Upper lobe of left lung (tissue), 4 donors: ENCODE data around the gene VIP.

Experiments
- POLR2A ChIP-seq, 4 donors: fragments of 450-650 bp; IDR thresholded peaks; one replicate each; pipeline ENCODE4 v1.5.1; 2016 to 2017; ENCODE audit warnings: antibody characterized with exemption in 4 of 4, mild to moderate bottlenecking in 2 of 4
- POLR2AphosphoS5 ChIP-seq, 2 donors: sonication (generic); formaldehyde crosslinking; IDR thresholded peaks; one replicate each; pipeline ENCODE4 v1.5.1; 2017; ENCODE audit warnings: antibody characterized with exemption in 2 of 2
- TF ChIP-seq, protein P1 (sequence below), 6 experiments: fragments of 450-650 bp in 4 of 6; fragments of 200-600 bp in 2 of 6; sonication (generic) in 2 of 6; IDR thresholded peaks; one replicate each; pipeline ENCODE4 v1.5.1; 2016 to 2019; ENCODE audit warnings: antibody characterized with exemption in 6 of 6

DNA sequence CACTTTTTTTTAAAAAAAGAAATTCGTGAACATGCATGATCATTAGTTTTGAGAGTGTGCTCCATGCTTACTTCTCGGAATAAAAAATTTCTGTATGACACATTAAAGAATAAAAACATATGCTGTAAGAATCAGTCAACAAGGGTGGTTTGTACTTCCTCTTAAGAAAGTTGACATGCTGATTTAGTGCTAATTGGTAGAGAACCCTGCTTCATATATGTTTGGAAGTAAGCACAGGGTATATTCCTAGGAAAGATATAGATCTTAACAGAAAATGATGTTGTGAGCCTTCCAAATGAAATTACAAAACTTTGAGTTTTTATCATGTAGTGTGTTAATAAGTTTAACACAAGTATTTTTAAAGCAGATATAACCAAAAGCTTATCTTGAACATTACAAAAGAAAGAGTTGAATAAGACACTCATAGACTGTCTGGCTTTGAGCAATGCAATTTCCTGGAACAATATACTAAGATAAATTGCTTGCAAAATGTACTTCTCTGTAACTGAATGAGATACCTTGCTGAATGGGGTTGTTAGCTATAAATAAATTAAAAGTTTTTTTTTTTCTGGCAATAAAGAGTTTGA, 13.8 kb upstream of the VIP start:
- TF ChIP-seq, protein P1, sequence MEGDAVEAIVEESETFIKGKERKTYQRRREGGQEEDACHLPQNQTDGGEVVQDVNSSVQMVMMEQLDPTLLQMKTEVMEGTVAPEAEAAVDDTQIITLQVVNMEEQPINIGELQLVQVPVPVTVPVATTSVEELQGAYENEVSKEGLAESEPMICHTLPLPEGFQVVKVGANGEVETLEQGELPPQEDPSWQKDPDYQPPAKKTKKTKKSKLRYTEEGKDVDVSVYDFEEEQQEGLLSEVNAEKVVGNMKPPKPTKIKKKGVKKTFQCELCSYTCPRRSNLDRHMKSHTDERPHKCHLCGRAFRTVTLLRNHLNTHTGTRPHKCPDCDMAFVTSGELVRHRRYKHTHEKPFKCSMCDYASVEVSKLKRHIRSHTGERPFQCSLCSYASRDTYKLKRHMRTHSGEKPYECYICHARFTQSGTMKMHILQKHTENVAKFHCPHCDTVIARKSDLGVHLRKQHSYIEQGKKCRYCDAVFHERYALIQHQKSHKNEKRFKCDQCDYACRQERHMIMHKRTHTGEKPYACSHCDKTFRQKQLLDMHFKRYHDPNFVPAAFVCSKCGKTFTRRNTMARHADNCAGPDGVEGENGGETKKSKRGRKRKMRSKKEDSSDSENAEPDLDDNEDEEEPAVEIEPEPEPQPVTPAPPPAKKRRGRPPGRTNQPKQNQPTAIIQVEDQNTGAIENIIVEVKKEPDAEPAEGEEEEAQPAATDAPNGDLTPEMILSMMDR (IDR thresholded peaks at IDR 0.05), result no peak
- no peak for TF ChIP-seq POLR2AphosphoS5 (IDR thresholded peaks at IDR 0.05)
- TF ChIP-seq POLR2A (IDR thresholded peaks at IDR 0.05), result no peak
